CD14-positive monocyte (primary cell): Measurements from ENCODE around the gene CFLAR. TPM values are rescaled to one million over a fixed set of nuclear protein-coding genes. Genes with fewer than 3 reads are reported as not detected.

ENCODE experiments used
- DNase-seq, 3 donors: peaks; one replicate each; pipeline ENCODE4 v3.0.0-alpha.2; 2011 to 2022
- H2AFZ ChIP-seq: 2 replicates; pipeline ENCODE4 v1.6.0; 2012; ENCODE audit warnings: mild to moderate bottlenecking, low read depth, low read length, inconsistent platforms; ENCODE audit not compliant: insufficient read depth, poor library complexity, severe bottlenecking
- H3K27ac ChIP-seq, 2 donors: 1 replicate in 1 of 2; 2 replicates in 1 of 2; pipeline ENCODE4 v1.5.1; 2012 to 2013; ENCODE audit warnings: low read length in 2 of 2, control low read depth in 1 of 2, inconsistent platforms in 1 of 2, low read depth in 1 of 2, mild to moderate bottlenecking in 1 of 2
- H3K27me3 ChIP-seq, 2 donors: one replicate each; pipeline versions ENCODE4 v1.6.0 to v1.6.1; 2011 to 2013; ENCODE audit warnings: low read length in 2 of 2; ENCODE audit not compliant: control insufficient read depth in 2 of 2, insufficient read depth in 2 of 2
- H3K36me3 ChIP-seq, 2 donors: replicated peaks in 1 of 2; 1 replicate in 1 of 2; 2 replicates in 1 of 2; pipeline versions ENCODE4 v1.5.1 to v1.6.1; 2012 to 2013; ENCODE audit warnings: low read length in 2 of 2, control low read depth in 1 of 2, inconsistent platforms in 1 of 2, mild to moderate bottlenecking in 1 of 2; ENCODE audit not compliant: insufficient read depth in 2 of 2, control insufficient read depth in 1 of 2
- H3K4me1 ChIP-seq, 2 donors: 1 replicate in 1 of 2; 2 replicates in 1 of 2; pipeline versions ENCODE4 v1.5.1 to v1.6.1; 2012 to 2013; ENCODE audit warnings: low read length in 2 of 2, control low read depth in 1 of 2, inconsistent platforms in 1 of 2, mild to moderate bottlenecking in 1 of 2, moderate library complexity in 1 of 2; ENCODE audit not compliant: insufficient read depth in 2 of 2, control insufficient read depth in 1 of 2
- H3K4me2 ChIP-seq: replicated peaks from 2 replicates; pipeline ENCODE3; 2012; ENCODE audit warnings: low read length, moderate library complexity, mild to moderate bottlenecking; ENCODE audit not compliant: poor library complexity, severe bottlenecking; ENCODE audit errors: extremely low read depth
- H3K4me3 ChIP-seq, 3 experiments: fragments of 200-600 bp in 1 of 3; sonication (generic) in 1 of 3; replicated peaks in 1 of 3; 1 replicate in 2 of 3; 2 replicates in 1 of 3; pipeline ENCODE4 v1.5.1; 2011 to 2013; ENCODE audit warnings: low read length in 3 of 3, mild to moderate bottlenecking in 3 of 3, control low read depth in 2 of 3, low read depth in 2 of 3, inconsistent platforms in 1 of 3, moderate library complexity in 1 of 3
- H3K79me2 ChIP-seq: 2 replicates; pipeline ENCODE4 v1.6.0; 2012; ENCODE audit warnings: mild to moderate bottlenecking, control low read depth, inconsistent platforms, low read length, moderate library complexity; ENCODE audit not compliant: insufficient read depth
- H3K9ac ChIP-seq: 2 replicates; pipeline ENCODE4 v1.6.0; 2017; ENCODE audit warnings: low read length, mild to moderate bottlenecking; ENCODE audit not compliant: insufficient read depth, poor library complexity, severe bottlenecking
- H3K9me3 ChIP-seq, 2 donors: replicated peaks in 1 of 2; 1 replicate in 1 of 2; 2 replicates in 1 of 2; pipeline versions ENCODE4 v1.5.1 to v1.6.1; 2012 to 2013; ENCODE audit warnings: low read length in 2 of 2, control low read depth in 1 of 2; ENCODE audit not compliant: control insufficient read depth in 1 of 2, insufficient read depth in 1 of 2
- H4K20me1 ChIP-seq: 2 replicates; pipeline ENCODE4 v1.6.0; 2012; ENCODE audit warnings: mild to moderate bottlenecking, low read length, control low read depth, moderate library complexity; ENCODE audit not compliant: insufficient read depth
- H3K27ac Mint-ChIP-seq, 7 donors: one replicate each; pipeline ENCODE4 v1.8.0; 2020; ENCODE audit warnings: mild to moderate bottlenecking in 7 of 7, mixed read lengths in 7 of 7, moderate library complexity in 6 of 7, inconsistent platforms in 2 of 7
- H3K27me3 Mint-ChIP-seq, 3 donors: one replicate each; pipeline ENCODE4 v1.8.0; 2021 to 2022; ENCODE audit warnings: low read depth in 3 of 3, mild to moderate bottlenecking in 3 of 3, mixed read lengths in 3 of 3, moderate library complexity in 3 of 3, inconsistent platforms in 1 of 3
- H3K36me3 Mint-ChIP-seq, 2 donors: one replicate each; pipeline ENCODE4 v1.8.0; 2020; ENCODE audit warnings: mixed read lengths in 2 of 2, inconsistent platforms in 1 of 2, mild to moderate bottlenecking in 1 of 2
- H3K4me1 Mint-ChIP-seq: one replicate; pipeline ENCODE4 v1.8.0; 2020; ENCODE audit warnings: mild to moderate bottlenecking, mixed read lengths
- H3K4me3 Mint-ChIP-seq, 2 donors: one replicate each; pipeline ENCODE4 v1.8.0; 2020; ENCODE audit warnings: mild to moderate bottlenecking in 2 of 2, mixed read lengths in 2 of 2, moderate library complexity in 1 of 2
- H3K9me3 Mint-ChIP-seq, 7 donors: one replicate each; pipeline ENCODE4 v1.8.0; 2020 to 2022; ENCODE audit warnings: mixed read lengths in 7 of 7, mild to moderate bottlenecking in 6 of 7, moderate library complexity in 6 of 7, inconsistent platforms in 2 of 7
- WGBS: methylation state at CpG from one replicate; pipeline ENCODE4 v1.1.5; 2013; ENCODE audit warnings: missing lambda C conversion rate; ENCODE audit not compliant: insufficient coverage; 5-methylcytosine and 5-hydroxymethylcytosine counted together
- intact Hi-C, 2 donors: fragments of 100-400 bp; cut with micrococcal nuclease; formaldehyde crosslinking; loops; one replicate each; pipeline versions ENCODE4 v1.15.0 to v1.15.1; 2023
- polyA plus RNA-seq, 3 donors: library from polyadenylated mRNA; depleted of rRNA in 1 of 3; unstranded in 2 of 3; stranded (reverse) in 1 of 3; fragments of 300-500 nt in 2 of 3; fragments of >200 nt in 1 of 3; fragmentation: Illumina TruSeq in 2 of 3; gene quantifications; 1 replicate in 2 of 3; 2 replicates in 1 of 3; pipeline ENCODE4 v1.2.3, GENCODE V29; 2012 to 2021
- TF ChIP-seq, protein P1 (sequence below): fragments of 200-600 bp; IDR thresholded peaks from one replicate; pipeline ENCODE4 v1.8.0; 2022; ENCODE audit warnings: antibody characterized with exemption, mild to moderate bottlenecking

The CFLAR gene
- polyA plus RNA-seq, 3 donors: 79.4 to 149 (median 79.5) TPM

DNA sequence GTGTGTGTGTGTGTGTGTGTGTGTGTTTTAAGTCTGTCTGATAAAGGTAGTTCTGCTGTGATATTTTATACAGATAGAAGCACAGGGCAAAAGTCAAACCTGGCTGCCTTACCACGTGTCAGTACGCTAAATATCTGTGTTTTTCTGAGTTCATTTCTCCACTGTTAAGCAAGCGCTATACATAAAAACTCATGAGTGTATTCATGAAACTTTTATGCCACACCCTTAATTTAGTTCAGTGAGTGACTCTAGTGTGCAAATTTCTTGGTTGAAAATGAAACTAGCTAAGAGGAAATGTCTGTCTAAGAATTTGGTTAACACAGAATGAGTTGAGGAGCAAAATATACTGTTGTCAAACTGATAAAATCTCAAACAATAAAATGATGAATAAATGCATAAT is 78.1 kb downstream of the CFLAR start:
- Histone ChIP-seq H3K4me2 (peak overlapping the region; percentile 41), H4K20me1 (peaks cover 61% of the 10 kb centered on the region), H3K9me3 (no peaks in the 10 kb centered on the region), H3K9ac (no peak overlapping the region), H3K4me3 (peak overlapping the region in 1 of 3 experiments; percentile 12), H3K79me2 (peaks cover 66% of the 10 kb centered on the region), H3K4me1 (peaks cover 26 to 38% of the 10 kb centered on the region in 2 donors), H3K27ac (peak overlapping the region in 1 of 2 donors; percentile 68), H2AFZ (no peak overlapping the region), H3K36me3 (peaks cover 53 to 72% of the 10 kb centered on the region in 2 donors), H3K27me3 (no peaks in the 10 kb centered on the region)
- Mint-ChIP-seq H3K27ac (peak overlapping the region; percentile 73 to 84 (median 79)), H3K9me3 (no peaks in the 10 kb centered on the region), H3K36me3 (peaks cover 60 to 81% of the 10 kb centered on the region in 2 donors), H3K4me3 (peak overlapping the region in 1 of 2 donors; percentile 57), H3K27me3 (no peaks in the 10 kb centered on the region), H3K4me1 (peaks cover 44% of the 10 kb centered on the region)
- TF ChIP-seq, protein P1, sequence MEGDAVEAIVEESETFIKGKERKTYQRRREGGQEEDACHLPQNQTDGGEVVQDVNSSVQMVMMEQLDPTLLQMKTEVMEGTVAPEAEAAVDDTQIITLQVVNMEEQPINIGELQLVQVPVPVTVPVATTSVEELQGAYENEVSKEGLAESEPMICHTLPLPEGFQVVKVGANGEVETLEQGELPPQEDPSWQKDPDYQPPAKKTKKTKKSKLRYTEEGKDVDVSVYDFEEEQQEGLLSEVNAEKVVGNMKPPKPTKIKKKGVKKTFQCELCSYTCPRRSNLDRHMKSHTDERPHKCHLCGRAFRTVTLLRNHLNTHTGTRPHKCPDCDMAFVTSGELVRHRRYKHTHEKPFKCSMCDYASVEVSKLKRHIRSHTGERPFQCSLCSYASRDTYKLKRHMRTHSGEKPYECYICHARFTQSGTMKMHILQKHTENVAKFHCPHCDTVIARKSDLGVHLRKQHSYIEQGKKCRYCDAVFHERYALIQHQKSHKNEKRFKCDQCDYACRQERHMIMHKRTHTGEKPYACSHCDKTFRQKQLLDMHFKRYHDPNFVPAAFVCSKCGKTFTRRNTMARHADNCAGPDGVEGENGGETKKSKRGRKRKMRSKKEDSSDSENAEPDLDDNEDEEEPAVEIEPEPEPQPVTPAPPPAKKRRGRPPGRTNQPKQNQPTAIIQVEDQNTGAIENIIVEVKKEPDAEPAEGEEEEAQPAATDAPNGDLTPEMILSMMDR: no peak
- DNase-seq: peak; percentile 29 to 54 (median 32)
- intact Hi-C loops: loop anchor here in 1 of 2 donors (5.0 kb wide), 1 partner anchor 33 kb away; no protein-coding TSS in a partner anchor
- no CpG with 5 or more reads among the region's 3 CpGs for WGBS

DNA sequence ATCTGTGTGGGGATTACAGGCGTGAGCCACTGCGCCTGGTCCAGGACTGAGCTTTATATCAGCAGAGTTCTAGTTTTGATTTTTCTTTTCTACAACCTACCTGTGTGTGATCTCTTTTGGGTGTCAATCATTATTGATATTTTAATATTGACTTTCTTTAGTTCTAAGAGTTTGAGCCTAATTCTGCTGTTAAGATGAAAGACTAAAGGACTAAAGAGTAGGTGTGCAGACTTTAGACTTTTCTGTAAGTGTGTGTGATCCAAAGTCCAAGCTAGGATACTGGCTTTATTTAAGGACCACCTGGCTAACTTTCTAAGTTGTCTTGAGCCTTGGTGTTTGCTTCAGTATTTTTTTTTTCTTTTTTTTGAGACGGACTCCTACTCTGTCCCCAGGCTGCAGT is 79.4 kb downstream of the CFLAR start:
- peaks cover 26 to 38% of the 10 kb centered on the region in 2 donors for H3K4me1 ChIP-seq
- peaks cover 51 to 72% of the 10 kb centered on the region in 2 donors for H3K36me3 ChIP-seq

More for the DNA sequence above, 79.4 kb downstream of the CFLAR start:
- H3K4me3 ChIP-seq: no peak overlapping the region
- peaks cover 60 to 81% of the 10 kb centered on the region in 2 donors for H3K36me3 Mint-ChIP-seq
- no peaks in the 10 kb centered on the region for H3K9me3 Mint-ChIP-seq
- no peak overlapping the region for H3K4me2 ChIP-seq
- H3K9me3 ChIP-seq: no peaks in the 10 kb centered on the region
- peak overlapping the region in 1 of 2 donors; percentile 45 for H3K27ac ChIP-seq
- H3K27me3 Mint-ChIP-seq: no peaks in the 10 kb centered on the region
- peaks cover 54% of the 10 kb centered on the region for H3K79me2 ChIP-seq
- intact Hi-C loops: no loop called here
- H3K9ac ChIP-seq: no peak overlapping the region
- no peaks in the 10 kb centered on the region for H3K27me3 ChIP-seq
- no peak overlapping the region for H3K4me3 Mint-ChIP-seq
- TF ChIP-seq, protein P1: no peak
- H2AFZ ChIP-seq: no peak overlapping the region
- peaks cover 39% of the 10 kb centered on the region for H3K4me1 Mint-ChIP-seq
- peaks cover 57% of the 10 kb centered on the region for H4K20me1 ChIP-seq
- WGBS: 60% methylated on average over 1 of the region's 3 CpGs
- peak overlapping the region in 4 of 7 donors; percentile 42 to 82 (median 72) for H3K27ac Mint-ChIP-seq
- no peak for DNase-seq
